ENCODE measurements around the gene SNX10.

The SNX10 gene

GRCh38 chr7:26365901-26366275 is 74.2 kb downstream of the SNX10 start:
- no peak for DNase-seq (ENCODE audit: extremely low read depth in 1 of 2, low read depth in 1 of 2)

- DNase-seq (ENCODE audit: extremely low read depth in 1 of 2, low read depth in 1 of 2) = no peak
These were observed 75.6 kb downstream of the SNX10 start for GRCh38 chr7:26367219-26367711.

GRCh38 chr7:26368542-26368941 is 76.9 kb downstream of the SNX10 start:
- DNase-seq (ENCODE audit: extremely low read depth in 1 of 2, low read depth in 1 of 2) = no peak

GRCh38 chr7:26369593-26369992 is 77.9 kb downstream of the SNX10 start:
- no peak for DNase-seq (ENCODE audit: extremely low read depth in 1 of 2, low read depth in 1 of 2)

GRCh38 chr7:26370011-26370410 is 78.3 kb downstream of the SNX10 start:
- no peak for DNase-seq (ENCODE audit: extremely low read depth in 1 of 2, low read depth in 1 of 2)

- DNase-seq (ENCODE audit: extremely low read depth in 1 of 2, low read depth in 1 of 2) = no peak
These were observed 80.6 kb downstream of the SNX10 start for GRCh38 chr7:26372249-26372648.

GRCh38 chr7:26372704-26373103 is 81.0 kb downstream of the SNX10 start:
- DNase-seq (ENCODE audit: extremely low read depth in 1 of 2, low read depth in 1 of 2) = no peak

- DNase-seq (ENCODE audit: extremely low read depth in 1 of 2, low read depth in 1 of 2) = no peak
These were observed 83.1 kb downstream of the SNX10 start for GRCh38 chr7:26374647-26375373.

- DNase-seq (ENCODE audit: extremely low read depth in 1 of 2, low read depth in 1 of 2) = no peak
These were observed 84.1 kb downstream of the SNX10 start for GRCh38 chr7:26375726-26376174.

GRCh38 chr7:26376175-26376917 is 84.7 kb downstream of the SNX10 start:
- DNase-seq (ENCODE audit: extremely low read depth in 1 of 2, low read depth in 1 of 2) = no peak

GRCh38 chr7:26378016-26378415 is 86.4 kb downstream of the SNX10 start:
- DNase-seq (ENCODE audit: extremely low read depth in 1 of 2, low read depth in 1 of 2) = no peak

- no peak for DNase-seq (ENCODE audit: extremely low read depth in 1 of 2, low read depth in 1 of 2)
These were observed 88.0 kb downstream of the SNX10 start for GRCh38 chr7:26379711-26380110.

- DNase-seq (ENCODE audit: extremely low read depth in 1 of 2, low read depth in 1 of 2) = no peak
These were observed 90.1 kb downstream of the SNX10 start for GRCh38 chr7:26381476-26382353.

- DNase-seq (ENCODE audit: extremely low read depth in 1 of 2, low read depth in 1 of 2) = no peak
These were observed 93.6 kb downstream of the SNX10 start for GRCh38 chr7:26385240-26385639.

- no peak for DNase-seq (ENCODE audit: extremely low read depth in 1 of 2, low read depth in 1 of 2)
These were observed 96.1 kb downstream of the SNX10 start for GRCh38 chr7:26387731-26388130.

GRCh38 chr7:26388256-26388655 is 96.6 kb downstream of the SNX10 start:
- DNase-seq (ENCODE audit: extremely low read depth in 1 of 2, low read depth in 1 of 2) = no peak

GRCh38 chr7:26390016-26390415 is 98.4 kb downstream of the SNX10 start:
- no peak for DNase-seq (ENCODE audit: extremely low read depth in 1 of 2, low read depth in 1 of 2)

GRCh38 chr7:26393818-26394217 is 102.2 kb downstream of the SNX10 start:
- DNase-seq (ENCODE audit: extremely low read depth in 1 of 2, low read depth in 1 of 2) = no peak

- no peak for DNase-seq (ENCODE audit: extremely low read depth in 1 of 2, low read depth in 1 of 2)
These were observed 105.7 kb downstream of the SNX10 start for GRCh38 chr7:26397332-26397731.

GRCh38 chr7:26397796-26398426 is 106.2 kb downstream of the SNX10 start:
- no peak for DNase-seq (ENCODE audit: extremely low read depth in 1 of 2, low read depth in 1 of 2)

- DNase-seq (ENCODE audit: extremely low read depth in 1 of 2, low read depth in 1 of 2) = peak; percentile 16 to 19
These were observed 106.7 kb downstream of the SNX10 start for GRCh38 chr7:26398427-26398755.

All from stimulated activated CD8-positive, alpha-beta memory T cell treated with anti-CD3 and anti-CD28 coated beads, Interleukin-7, amount 100 ng/mL, for 48 hours (primary cell).